Kidney (tissue), 14 donors: ENCODE results near the gene RHO. TPM values are rescaled to one million over a fixed set of nuclear protein-coding genes. Genes with fewer than 3 reads are reported as not detected.

Experiments
- DNase-seq, 5 donors: peaks; one replicate each; pipeline ENCODE4 v3.0.0-alpha.2; 2013 to 2020
- FAIRE-seq: peaks from 2 replicates; lab custom pipeline; 2012; peaks lifted over from hg19 to GRCh38; lab: Jason Lieb, UNC
- H3K27ac ChIP-seq, 2 donors: one replicate each; pipeline ENCODE4 v1.7.0; 2013; ENCODE audit warnings: low read depth in 2 of 2, low read length in 2 of 2, inconsistent platforms in 1 of 2
- H3K27me3 ChIP-seq: one replicate; pipeline ENCODE4 v1.7.1; 2013; ENCODE audit warnings: low read length, inconsistent platforms; ENCODE audit not compliant: control insufficient read depth, insufficient read depth
- H3K36me3 ChIP-seq, 3 donors: one replicate each; pipeline versions ENCODE4 v1.7.0 to v1.7.1; 2013; ENCODE audit warnings: low read length in 3 of 3, control low read depth in 1 of 3, inconsistent platforms in 1 of 3; ENCODE audit not compliant: insufficient read depth in 3 of 3, control insufficient read depth in 2 of 3
- H3K4me1 ChIP-seq, 3 donors: one replicate each; pipeline versions ENCODE4 v1.7.0 to v1.7.1; 2013; ENCODE audit warnings: low read length in 3 of 3, inconsistent platforms in 1 of 3, low read depth in 1 of 3; ENCODE audit not compliant: control insufficient read depth in 2 of 3, insufficient read depth in 2 of 3
- H3K4me3 ChIP-seq, 3 donors: one replicate each; pipeline versions ENCODE4 v1.7.0 to v1.8.1; 2013; ENCODE audit warnings: low read length in 3 of 3, control low read depth in 1 of 3, inconsistent platforms in 1 of 3
- H3K9ac ChIP-seq, 3 donors: one replicate each; pipeline versions ENCODE4 v1.7.0 to v1.7.1; 2013; ENCODE audit warnings: low read length in 3 of 3, control low read depth in 1 of 3, inconsistent platforms in 1 of 3
- H3K9me3 ChIP-seq, 3 donors: one replicate each; pipeline versions ENCODE4 v1.7.0 to v1.7.1; 2013; ENCODE audit warnings: low read length in 3 of 3, control low read depth in 1 of 3, inconsistent platforms in 1 of 3; ENCODE audit not compliant: control insufficient read depth in 2 of 3, insufficient read depth in 1 of 3
- intact Hi-C: fragments of 100-400 bp; cut with DNase I; formaldehyde crosslinking; loops from one replicate; pipeline ENCODE4 v1.11.1; 2022
- polyA plus RNA-seq: library from polyadenylated mRNA; stranded (reverse); fragments of 350-450 nt; fragmentation: Illumina TruSeq; extraction: RNeasy Lipid Tissue Mini Kit (QIAGEN cat#74804); gene quantifications from one replicate; pipeline ENCODE4 v1.2.3, GENCODE V29; 2014; ENCODE audit warnings: low read depth, low replicate concordance; ENCODE audit not compliant: insufficient read depth
- total RNA-seq: library from RNA; stranded (reverse); fragmentation: NEBNext Ultra II Directional; extraction: Animal tissue kit (Norgen Biotek cat#: 25700); gene quantifications from one replicate; pipeline ENCODE4 v1.2.1, GENCODE V29; 2021
- TF ChIP-seq, protein P1 (sequence below): IDR thresholded peaks from 3 replicates; pipeline ENCODE4 v1.5.1; 2012; ENCODE audit warnings: mild to moderate bottlenecking, moderate library complexity, borderline replicate concordance; ENCODE audit not compliant: insufficient read depth; ENCODE audit errors: extremely low read depth
- donor health status: control.
- donor health status: control.
- donor health status: control.
- donor health status: control.
- donor health status: control.
- donor health status: DM: yes; HTN: yes; CAD: no.
- donor health status: Normal renal cell carcinoma (clear cell type).

Gene RHO
- total and polyA plus RNA-seq, 2 donors from 2014 or later: not detected

DNA sequence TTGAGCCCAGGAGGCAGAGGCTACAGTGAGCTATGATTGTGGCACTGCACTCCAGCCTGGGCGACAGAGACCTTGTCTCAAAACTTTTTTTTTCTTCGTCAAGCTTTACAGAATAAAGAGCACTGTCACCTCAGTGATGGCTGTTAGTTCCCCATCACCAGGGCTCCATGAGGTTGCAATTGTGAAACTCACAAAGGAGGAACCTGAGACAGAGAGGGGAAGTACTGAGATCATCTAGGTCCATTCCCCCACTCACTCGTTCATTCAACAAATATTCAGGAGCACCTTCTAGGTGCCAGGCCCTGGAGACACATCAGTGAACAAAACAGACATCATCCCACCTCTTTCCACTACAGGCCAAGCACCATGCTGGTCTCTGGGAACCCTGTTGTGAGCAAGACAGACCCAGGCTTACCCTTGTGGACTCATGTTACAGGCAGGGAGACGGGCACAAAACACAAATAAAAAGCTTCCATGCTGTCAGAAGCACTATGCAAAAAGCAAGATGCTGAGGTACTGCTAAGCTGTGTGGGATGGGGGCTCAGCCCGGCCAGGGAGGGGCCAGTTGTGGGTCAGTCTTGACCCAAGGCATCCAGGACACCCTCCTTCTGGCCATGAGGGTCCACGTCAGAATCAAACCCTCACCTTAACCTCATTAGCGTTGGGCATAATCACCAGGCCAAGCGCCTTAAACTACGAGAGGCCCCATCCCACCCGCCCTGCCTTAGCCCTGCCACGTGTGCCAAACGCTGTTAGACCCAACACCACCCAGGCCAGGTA lies 2.1 kb upstream of the RHO start:
- no peak for FAIRE-seq
- H3K9ac ChIP-seq: no peak overlapping the region
- no peak overlapping the region for H3K27ac ChIP-seq

DNA sequence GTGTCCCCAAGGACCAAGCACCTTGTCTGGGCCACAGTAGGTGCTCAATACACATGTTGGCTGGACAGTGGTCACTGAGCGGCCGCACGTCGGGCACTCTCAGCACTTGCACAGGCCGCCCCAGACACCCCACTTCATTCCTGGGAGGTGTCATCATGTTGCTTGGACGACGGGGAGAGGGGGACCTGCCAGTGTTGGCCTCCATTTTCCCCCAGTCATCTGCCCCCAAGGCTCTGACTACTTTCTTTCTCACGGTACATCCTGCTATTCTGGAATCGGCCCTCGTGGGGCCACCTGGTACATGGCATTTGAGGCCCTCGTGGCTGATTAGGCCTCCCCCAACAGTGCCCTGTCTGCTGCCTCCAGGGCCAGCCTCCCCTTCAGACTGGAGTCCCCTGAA lies 1.2 kb upstream of the RHO start:
- H3K36me3 ChIP-seq: no peaks in the 10 kb centered on the region
- intact Hi-C loops: no loop called here
- no peak overlapping the region for H3K9ac ChIP-seq
- FAIRE-seq (no peak), DNase-seq (no peak)
- H3K27ac ChIP-seq: no peak overlapping the region
- H3K9me3 ChIP-seq: no peaks in the 10 kb centered on the region
- no peak overlapping the region for H3K4me3 ChIP-seq
- H3K27me3 ChIP-seq: no peaks in the 10 kb centered on the region
- TF ChIP-seq, protein P1, sequence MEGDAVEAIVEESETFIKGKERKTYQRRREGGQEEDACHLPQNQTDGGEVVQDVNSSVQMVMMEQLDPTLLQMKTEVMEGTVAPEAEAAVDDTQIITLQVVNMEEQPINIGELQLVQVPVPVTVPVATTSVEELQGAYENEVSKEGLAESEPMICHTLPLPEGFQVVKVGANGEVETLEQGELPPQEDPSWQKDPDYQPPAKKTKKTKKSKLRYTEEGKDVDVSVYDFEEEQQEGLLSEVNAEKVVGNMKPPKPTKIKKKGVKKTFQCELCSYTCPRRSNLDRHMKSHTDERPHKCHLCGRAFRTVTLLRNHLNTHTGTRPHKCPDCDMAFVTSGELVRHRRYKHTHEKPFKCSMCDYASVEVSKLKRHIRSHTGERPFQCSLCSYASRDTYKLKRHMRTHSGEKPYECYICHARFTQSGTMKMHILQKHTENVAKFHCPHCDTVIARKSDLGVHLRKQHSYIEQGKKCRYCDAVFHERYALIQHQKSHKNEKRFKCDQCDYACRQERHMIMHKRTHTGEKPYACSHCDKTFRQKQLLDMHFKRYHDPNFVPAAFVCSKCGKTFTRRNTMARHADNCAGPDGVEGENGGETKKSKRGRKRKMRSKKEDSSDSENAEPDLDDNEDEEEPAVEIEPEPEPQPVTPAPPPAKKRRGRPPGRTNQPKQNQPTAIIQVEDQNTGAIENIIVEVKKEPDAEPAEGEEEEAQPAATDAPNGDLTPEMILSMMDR: no peak
- peaks cover 3 to 7% (median 6%) of the 10 kb centered on the region in 3 donors for H3K4me1 ChIP-seq

More for the DNA sequence above, 2.1 kb upstream of the RHO start:
- no peaks in the 10 kb centered on the region for H3K27me3 ChIP-seq
- H3K9me3 ChIP-seq: no peaks in the 10 kb centered on the region
- H3K4me3 ChIP-seq: no peak overlapping the region
- H3K36me3 ChIP-seq: no peaks in the 10 kb centered on the region
- intact Hi-C loops: no loop called here
- TF ChIP-seq, protein P1: no peak
- H3K4me1 ChIP-seq: peaks cover 3 to 7% (median 6%) of the 10 kb centered on the region in 3 donors
- DNase-seq: no peak

DNA sequence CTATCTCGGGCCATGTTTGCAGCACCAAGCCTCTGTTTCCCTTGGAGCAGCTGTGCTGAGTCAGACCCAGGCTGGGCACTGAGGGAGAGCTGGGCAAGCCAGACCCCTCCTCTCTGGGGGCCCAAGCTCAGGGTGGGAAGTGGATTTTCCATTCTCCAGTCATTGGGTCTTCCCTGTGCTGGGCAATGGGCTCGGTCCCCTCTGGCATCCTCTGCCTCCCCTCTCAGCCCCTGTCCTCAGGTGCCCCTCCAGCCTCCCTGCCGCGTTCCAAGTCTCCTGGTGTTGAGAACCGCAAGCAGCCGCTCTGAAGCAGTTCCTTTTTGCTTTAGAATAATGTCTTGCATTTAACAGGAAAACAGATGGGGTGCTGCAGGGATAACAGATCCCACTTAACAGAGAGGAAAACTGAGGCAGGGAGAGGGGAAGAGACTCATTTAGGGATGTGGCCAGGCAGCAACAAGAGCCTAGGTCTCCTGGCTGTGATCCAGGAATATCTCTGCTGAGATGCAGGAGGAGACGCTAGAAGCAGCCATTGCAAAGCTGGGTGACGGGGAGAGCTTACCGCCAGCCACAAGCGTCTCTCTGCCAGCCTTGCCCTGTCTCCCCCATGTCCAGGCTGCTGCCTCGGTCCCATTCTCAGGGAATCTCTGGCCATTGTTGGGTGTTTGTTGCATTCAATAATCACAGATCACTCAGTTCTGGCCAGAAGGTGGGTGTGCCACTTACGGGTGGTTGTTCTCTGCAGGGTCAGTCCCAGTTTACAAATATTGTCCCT lies 1.2 kb downstream of the RHO start:
- Histone ChIP-seq H3K27ac (no peak overlapping the region), H3K4me3 (no peak overlapping the region), H3K4me1 (peaks cover 3 to 9% (median 7%) of the 10 kb centered on the region in 3 donors), H3K36me3 (no peaks in the 10 kb centered on the region), H3K9me3 (no peaks in the 10 kb centered on the region), H3K27me3 (no peaks in the 10 kb centered on the region), H3K9ac (no peak overlapping the region)
- TF ChIP-seq, protein P1: no peak
- intact Hi-C loops: no loop called here
- no peak for FAIRE-seq
- no peak for DNase-seq
